ENCODE data around the gene P2RX2.

GRCh38 chr12:132639956-132640520 lies 21.5 kb downstream of the P2RX2 start:
- TF ChIP-seq CTCF (IDR thresholded peaks at IDR 0.05; ENCODE audit: poor library complexity) (no peak), EZH2phosphoT487 (IDR thresholded peaks at IDR 0.05; ENCODE audit: low read depth, severe bottlenecking, unreplicated experiment) (no peak), EZH2 (IDR thresholded peaks at IDR 0.05; ENCODE audit: borderline replicate concordance) (no peak)

All from hepatocyte (in vitro differentiated cells).